ENCODE results near the gene EYA4. TPM values are rescaled to one million over a fixed set of nuclear protein-coding genes. Genes with fewer than 3 reads are reported as not detected.

EYA4 gene
- total RNA-seq, 4 donors from 2014 or later, result 1.4 to 3.1 (median 1.6) TPM

- Histone ChIP-seq H3K27ac (no peak overlapping the region), H3K36me3 (no peaks in the 10 kb centered on the region), H3K4me3 (no peak overlapping the region), H3K4me1 (no peaks in the 10 kb centered on the region), H3K9me3 (no peaks in the 10 kb centered on the region), H3K27me3 (no peaks in the 10 kb centered on the region)
- TF ChIP-seq CTCF (IDR thresholded peaks at IDR 0.05), result no peak
- no peak for TF ChIP-seq POLR2AphosphoS5 (IDR thresholded peaks at IDR 0.05)
- no peak for TF ChIP-seq EP300 (IDR thresholded peaks at IDR 0.05)
- no peak for TF ChIP-seq POLR2A (IDR thresholded peaks at IDR 0.05)
- 81 to 83% methylated on average over 5 of the region's 5 CpGs for WGBS, 2 donors (ENCODE audit: low coverage in 1 of 2)
- ATAC-seq, result no peak
These were observed 285.3 kb downstream of the EYA4 start for GRCh38 chr6:133526436-133526835.

- Histone ChIP-seq H3K4me3 (no peak overlapping the region), H3K36me3 (no peaks in the 10 kb centered on the region), H3K4me1 (no peaks in the 10 kb centered on the region), H3K27ac (no peak overlapping the region), H3K27me3 (no peaks in the 10 kb centered on the region), H3K9me3 (no peaks in the 10 kb centered on the region)
- ATAC-seq, result no peak
- 49 to 59% methylated on average over 2 of the region's 2 CpGs for WGBS, 2 donors (ENCODE audit: low coverage in 1 of 2)
- TF ChIP-seq CTCF (IDR thresholded peaks at IDR 0.05), result no peak
- TF ChIP-seq EP300 (IDR thresholded peaks at IDR 0.05), result no peak
- no peak for TF ChIP-seq POLR2A (IDR thresholded peaks at IDR 0.05)
- TF ChIP-seq POLR2AphosphoS5 (IDR thresholded peaks at IDR 0.05), result no peak
These were observed 287.4 kb downstream of the EYA4 start for GRCh38 chr6:133528566-133528965.

DNA sequence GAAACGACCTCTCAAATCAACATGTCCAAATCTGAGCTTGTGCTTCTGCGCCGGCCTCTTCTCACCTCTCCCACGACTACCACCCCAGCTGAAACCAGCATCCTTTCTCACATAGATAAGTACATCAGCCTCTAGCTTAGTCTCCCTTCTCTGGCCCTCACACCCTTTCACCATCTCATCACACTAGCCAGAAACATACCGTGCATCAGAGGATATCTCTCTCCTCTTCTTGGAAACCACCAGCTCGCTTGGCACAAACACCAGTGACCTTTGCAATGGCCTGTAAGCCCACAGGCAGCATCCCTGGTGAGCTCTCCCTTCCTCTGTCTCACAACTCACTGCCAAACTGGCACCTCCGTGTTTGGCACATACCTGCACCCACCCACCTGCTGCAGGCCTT is 291.8 kb downstream of the EYA4 start:
- no peaks in the 10 kb centered on the region for H3K27me3 ChIP-seq
- H3K4me3 ChIP-seq, result no peak overlapping the region
- no peak for ATAC-seq
- WGBS, 2 donors (ENCODE audit: low coverage in 1 of 2), result 78 to 83% methylated on average over 5 to 7 of the region's 7 CpGs
- no peaks in the 10 kb centered on the region for H3K36me3 ChIP-seq
- H3K4me1 ChIP-seq, result no peaks in the 10 kb centered on the region
- H3K27ac ChIP-seq, result no peak overlapping the region
- TF ChIP-seq CTCF (IDR thresholded peaks at IDR 0.05) (no peak), POLR2A (IDR thresholded peaks at IDR 0.05) (no peak), EP300 (IDR thresholded peaks at IDR 0.05) (no peak), POLR2AphosphoS5 (IDR thresholded peaks at IDR 0.05) (no peak)
- H3K9me3 ChIP-seq, result no peaks in the 10 kb centered on the region

DNA sequence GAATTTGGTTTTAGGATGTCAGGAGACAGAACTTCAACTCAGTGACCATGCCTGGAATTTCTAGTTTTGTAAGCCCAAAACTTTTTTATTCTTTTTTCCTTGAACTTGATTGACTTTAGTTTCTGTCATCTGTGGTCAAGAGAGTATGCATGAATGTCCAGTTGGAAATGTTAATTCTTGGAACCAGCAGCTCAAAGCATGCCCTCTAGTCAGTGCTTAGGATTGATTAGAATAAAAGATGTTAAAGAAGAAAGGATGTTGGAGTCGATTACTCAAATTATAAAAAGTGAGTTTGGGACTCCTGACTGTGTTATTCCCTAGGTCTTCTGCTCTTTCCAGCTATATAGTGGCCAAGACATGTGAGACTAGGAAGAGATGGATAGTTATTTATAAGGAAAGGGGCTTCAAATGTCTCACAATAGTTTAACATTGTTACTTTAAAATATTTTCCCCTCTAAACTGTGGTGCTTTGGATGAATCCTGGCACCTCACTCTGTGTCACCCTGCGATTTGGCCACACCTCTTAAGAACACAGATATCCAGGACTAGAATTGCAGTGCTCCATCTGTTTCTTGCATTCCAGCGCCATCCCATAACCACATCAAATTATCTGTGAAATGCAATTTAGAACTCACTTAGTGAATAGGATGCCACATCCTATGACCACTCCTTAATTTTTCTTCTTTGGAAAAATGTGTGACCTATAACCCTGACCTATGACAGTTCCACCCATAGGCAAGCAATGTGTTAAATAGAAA is 298.5 kb downstream of the EYA4 start:
- WGBS, 2 donors (ENCODE audit: low coverage in 1 of 2), result 76 to 91% methylated on average over 3 of the region's 3 CpGs
- Histone ChIP-seq H3K27me3 (no peaks in the 10 kb centered on the region), H3K4me1 (no peaks in the 10 kb centered on the region), H3K9me3 (no peaks in the 10 kb centered on the region), H3K27ac (no peak overlapping the region), H3K36me3 (no peaks in the 10 kb centered on the region), H3K4me3 (no peak overlapping the region)
- TF ChIP-seq CTCF (IDR thresholded peaks at IDR 0.05) (no peak), POLR2AphosphoS5 (IDR thresholded peaks at IDR 0.05) (no peak), EP300 (IDR thresholded peaks at IDR 0.05) (no peak), POLR2A (IDR thresholded peaks at IDR 0.05) (no peak)
- no peak for ATAC-seq

GRCh38 chr6:133540361-133540760 is 299.2 kb downstream of the EYA4 start:
- Histone ChIP-seq H3K27ac (no peak overlapping the region), H3K9me3 (no peaks in the 10 kb centered on the region), H3K4me3 (no peak overlapping the region), H3K27me3 (no peaks in the 10 kb centered on the region), H3K36me3 (no peaks in the 10 kb centered on the region), H3K4me1 (no peaks in the 10 kb centered on the region)
- TF ChIP-seq EP300 (IDR thresholded peaks at IDR 0.05), result no peak
- no peak for TF ChIP-seq CTCF (IDR thresholded peaks at IDR 0.05)
- no peak for TF ChIP-seq POLR2AphosphoS5 (IDR thresholded peaks at IDR 0.05)
- no peak for TF ChIP-seq POLR2A (IDR thresholded peaks at IDR 0.05)
- no peak for ATAC-seq
- WGBS, 2 donors (ENCODE audit: low coverage in 1 of 2), result 54 to 91% methylated on average over 3 of the region's 3 CpGs
